IMR-90 (cell line): ENCODE measurements around the gene FRMD5. TPM values are rescaled to one million over a fixed set of nuclear protein-coding genes. Genes with fewer than 3 reads are reported as not detected.

Source experiments
- ATAC-seq: fragments of 200-7000 bp; cut with Tn5 transposase; 2 replicates; pipeline ENCODE4 v1.9.1; 2020; ENCODE audit warnings: low read depth, mild to moderate bottlenecking, moderate library complexity
- BruUV-seq: library from RNA; stranded (reverse); fragments of 400-500 nt; replicated peaks from 2 replicates; lab custom pipeline; 2021; lab: Mats Ljungman, UMichigan
- CTCF ChIA-PET: fragments of 300-600 bp; formaldehyde crosslinking; extraction: SDS; loops from one replicate; lab custom pipeline; 2021; ENCODE audit warnings: antibody characterized with exemption; lab: Yijun Ruan, JAX
- POLR2A ChIA-PET: fragments of 300-600 bp; sonication (Branson Sonifier 250); formaldehyde crosslinking; loops from one replicate; lab custom pipeline; 2022; ENCODE audit warnings: antibody characterized with exemption; ENCODE audit not compliant: unreplicated experiment; lab: Charles Lee
- DNase-seq: peaks from one replicate; pipeline ENCODE4 v3.0.0; 2013
- H2AFZ ChIP-seq: replicated peaks from 2 replicates; pipeline ENCODE3; 2013; ENCODE audit warnings: low read length, mild to moderate bottlenecking; ENCODE audit not compliant: poor library complexity
- H2AK5ac ChIP-seq: 2 replicates; pipeline ENCODE4 v1.6.1; 2013; ENCODE audit warnings: low read depth, low read length, inconsistent platforms
- H2AK9ac ChIP-seq: replicated peaks from 2 replicates; pipeline ENCODE3; 2013; ENCODE audit warnings: mild to moderate bottlenecking, low read depth, low read length, moderate library complexity; ENCODE audit not compliant: poor library complexity
- H2BK120ac ChIP-seq: 2 replicates; pipeline ENCODE4 v1.6.1; 2013; ENCODE audit warnings: low read depth, low read length, inconsistent platforms
- H2BK15ac ChIP-seq: 3 replicates; pipeline ENCODE4 v1.6.1; 2013; ENCODE audit warnings: low read depth, low read length, inconsistent platforms
- H2BK20ac ChIP-seq: 2 replicates; pipeline ENCODE4 v1.6.1; 2013; ENCODE audit warnings: low read depth, mild to moderate bottlenecking, inconsistent platforms, low read length, moderate library complexity
- H2BK5ac ChIP-seq: 2 replicates; pipeline ENCODE4 v1.6.1; 2013; ENCODE audit warnings: mild to moderate bottlenecking, low read depth, low read length, inconsistent platforms; ENCODE audit not compliant: poor library complexity, severe bottlenecking
- H3K14ac ChIP-seq: replicated peaks from 2 replicates; pipeline ENCODE4 v1.6.1; 2013; ENCODE audit warnings: low read depth, low read length, inconsistent platforms
- H3K18ac ChIP-seq: 2 replicates; pipeline ENCODE4 v1.6.1; 2013; ENCODE audit warnings: low read depth, low read length, control low read depth
- H3K23ac ChIP-seq: 2 replicates; pipeline ENCODE4 v1.6.1; 2013; ENCODE audit warnings: low read depth, low read length, inconsistent platforms
- H3K27ac ChIP-seq: 2 replicates; pipeline ENCODE4 v1.5.1; 2013; ENCODE audit warnings: mild to moderate bottlenecking, control low read depth, low read length; ENCODE audit not compliant: insufficient read depth
- H3K27me3 ChIP-seq: 2 replicates; pipeline ENCODE4 v1.6.1; 2013; ENCODE audit warnings: low read length; ENCODE audit not compliant: control insufficient read depth, insufficient read depth
- H3K36me3 ChIP-seq: 2 replicates; pipeline ENCODE4 v1.6.1; 2013; ENCODE audit warnings: low read length, mixed read lengths; ENCODE audit not compliant: control insufficient read depth, insufficient read depth
- H3K4ac ChIP-seq: 2 replicates; pipeline ENCODE4 v1.6.1; 2013; ENCODE audit warnings: low read depth, low read length, inconsistent platforms
- H3K4me1 ChIP-seq: 2 replicates; pipeline ENCODE4 v1.6.1; 2013; ENCODE audit warnings: low read length, mixed read lengths; ENCODE audit not compliant: control insufficient read depth, insufficient read depth
- H3K4me2 ChIP-seq: 2 replicates; pipeline ENCODE4 v1.6.1; 2013; ENCODE audit warnings: low read depth, mild to moderate bottlenecking, control low read depth, low read length, moderate library complexity
- H3K4me3 ChIP-seq: 2 replicates; pipeline ENCODE4 v1.5.1; 2013; ENCODE audit warnings: low read depth, mild to moderate bottlenecking, control low read depth, low read length, moderate library complexity; ENCODE audit not compliant: insufficient read depth
- H3K56ac ChIP-seq: 2 replicates; pipeline ENCODE4 v1.6.1; 2013; ENCODE audit warnings: low read length, inconsistent platforms; ENCODE audit not compliant: insufficient read depth; ENCODE audit errors: extremely low read depth
- H3K79me1 ChIP-seq, 2 experiments: 2 replicates each; pipeline ENCODE4 v1.6.1; 2013; ENCODE audit warnings: low read length in 2 of 2, inconsistent platforms in 1 of 2, low read depth in 1 of 2
- H3K9ac ChIP-seq: 2 replicates; pipeline ENCODE4 v1.6.1; 2013; ENCODE audit warnings: low read depth, low read length, control low read depth
- H3K9me1 ChIP-seq: 2 replicates; pipeline ENCODE4 v1.6.1; 2013; ENCODE audit warnings: low read length, inconsistent platforms; ENCODE audit not compliant: insufficient read depth
- H3K9me3 ChIP-seq: 2 replicates; pipeline ENCODE4 v1.6.1; 2013; ENCODE audit warnings: low read length; ENCODE audit not compliant: control insufficient read depth, insufficient read depth
- H4K20me1 ChIP-seq: 2 replicates; pipeline ENCODE4 v1.6.1; 2013; ENCODE audit warnings: low read length, inconsistent platforms; ENCODE audit not compliant: insufficient read depth
- H4K5ac ChIP-seq: 2 replicates; pipeline ENCODE4 v1.6.1; 2013; ENCODE audit warnings: mild to moderate bottlenecking, low read depth, low read length, control low read depth
- H4K8ac ChIP-seq, 2 experiments: 2 replicates each; pipeline ENCODE4 v1.6.1; 2013; ENCODE audit warnings: low read depth in 2 of 2, low read length in 2 of 2, control low read depth in 1 of 2, inconsistent platforms in 1 of 2
- H4K91ac ChIP-seq: 2 replicates; pipeline ENCODE4 v1.6.1; 2013; ENCODE audit warnings: low read depth, low read length, inconsistent platforms; ENCODE audit not compliant: insufficient read depth
- BHLHE40 ChIP-seq: fragments of 150-350 bp; IDR thresholded peaks from 2 replicates; pipeline ENCODE4 v1.6.1; 2016; ENCODE audit warnings: mild to moderate bottlenecking, low read depth, low read length
- CTCF ChIP-seq: conservative IDR thresholded peaks from 2 replicates; pipeline ENCODE4 v1.5.1; 2012; ENCODE audit warnings: mild to moderate bottlenecking, low read depth, low read length, improper control_type of control experiment
- FOS ChIP-seq: fragments of 150-350 bp; IDR thresholded peaks from 2 replicates; pipeline ENCODE4 v1.6.1; 2016; ENCODE audit warnings: low read depth, low read length
- MAFK ChIP-seq: IDR thresholded peaks from 2 replicates; pipeline ENCODE4 v1.6.1; 2012; ENCODE audit warnings: low read depth, low read length, improper control_type of control experiment
- MAZ ChIP-seq: IDR thresholded peaks from 2 replicates; pipeline ENCODE4 v1.6.1; 2012; ENCODE audit warnings: low read depth, mild to moderate bottlenecking, low read length, improper control_type of control experiment, moderate library complexity, borderline replicate concordance
- POLR2A ChIP-seq: IDR thresholded peaks from 2 replicates; pipeline ENCODE4 v1.6.1; 2012; ENCODE audit warnings: mild to moderate bottlenecking, low read depth, low read length
- RAD21 ChIP-seq: IDR thresholded peaks from 2 replicates; pipeline ENCODE4 v1.6.1; 2012; ENCODE audit warnings: low read length, improper control_type of control experiment
- RCOR1 ChIP-seq: IDR thresholded peaks from 2 replicates; pipeline ENCODE4 v1.6.1; 2012; ENCODE audit warnings: mild to moderate bottlenecking, low read length, improper control_type of control experiment; ENCODE audit not compliant: insufficient replicate concordance
- RFX5 ChIP-seq: IDR thresholded peaks from 2 replicates; pipeline ENCODE4 v1.8.0; 2012; ENCODE audit warnings: low read depth, mild to moderate bottlenecking, low read length, moderate library complexity
- SMC3 ChIP-seq: fragments of 150-350 bp; IDR thresholded peaks from 2 replicates; pipeline ENCODE4 v1.6.1; 2016; ENCODE audit warnings: low read depth, mild to moderate bottlenecking, antibody characterized with exemption, low read length, moderate library complexity
- USF2 ChIP-seq: fragments of 150-350 bp; IDR thresholded peaks from 2 replicates; pipeline ENCODE4 v1.6.1; 2017; ENCODE audit warnings: mild to moderate bottlenecking, antibody characterized with exemption, low read length, low read depth
- WGBS, 2 experiments: methylation state at CpG; one replicate each; pipeline versions ENCODE4 v1.1.5 to v1.1.7; 2013; ENCODE audit warnings: missing lambda C conversion rate in 2 of 2; ENCODE audit not compliant: insufficient read length in 1 of 2; ENCODE audit errors: extremely low coverage in 2 of 2; 5-methylcytosine and 5-hydroxymethylcytosine counted together
- dilution Hi-C: fragments of 300-500 bp; cut with HindIII; formaldehyde crosslinking; loops from one replicate; pipeline ENCODE4 v1.14.3; 2018; ENCODE audit warnings: low sequenced_read_pairs; ENCODE audit not compliant: unreplicated experiment
- in situ Hi-C: fragments of 300-500 bp; cut with MboI; formaldehyde crosslinking; loops from 3 replicates; pipeline ENCODE4 v1.14.3; 2019; ENCODE audit warnings: low sequenced_read_pairs, inconsistent platforms, mixed read lengths
- intact Hi-C: fragments of 100-400 bp; cut with micrococcal nuclease; formaldehyde crosslinking; loops from 2 replicates; pipeline ENCODE4 v1.10.0; 2022
- polyA plus RNA-seq, 3 experiments: library from polyadenylated mRNA; depleted of rRNA; stranded (reverse); fragments of >200 nt; gene quantifications; 2 replicates each; pipeline ENCODE4 v1.2.3, GENCODE V29; 2012; ENCODE audit warnings: low replicate concordance in 1 of 3
- total RNA-seq: library from RNA; depleted of rRNA; stranded (reverse); fragments of >200 nt; gene quantifications from 2 replicates; pipeline ENCODE4 v1.2.3, GENCODE V29; 2012
- TF ChIP-seq, protein P1 (sequence below): fragments of 150-350 bp; IDR thresholded peaks from 2 replicates; pipeline ENCODE4 v1.6.1; 2016; ENCODE audit warnings: low read depth, mild to moderate bottlenecking, low read length, moderate library complexity, borderline replicate concordance

FRMD5 gene
- total and polyA plus RNA-seq, 2 of the 4 experiments (the other 2 are of a cell fraction), result 4.1 to 5.4 TPM

DNA sequence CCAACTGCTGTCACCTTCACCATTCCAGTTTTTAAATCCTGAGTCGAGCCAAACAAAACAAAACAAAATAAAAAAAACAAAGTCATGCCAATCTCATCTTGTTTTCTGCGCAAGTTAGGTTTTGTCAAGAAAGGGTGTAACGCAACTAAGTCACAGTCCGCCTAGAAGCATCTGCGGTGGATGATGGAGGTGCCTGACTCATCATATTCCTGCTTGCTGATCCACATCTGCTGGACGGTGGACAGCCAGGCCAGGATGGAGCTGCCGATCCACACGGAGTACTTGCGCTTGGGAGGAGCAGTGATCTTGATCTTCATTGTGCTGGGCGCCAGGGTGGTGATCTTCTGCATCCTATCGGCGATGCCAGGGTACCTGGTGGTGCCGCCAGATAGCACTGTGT, 206.2 kb downstream of the FRMD5 start:
- no peaks in the 10 kb centered on the region for H4K20me1 ChIP-seq
- CTCF ChIA-PET, result no interaction called here
- 97% methylated on average over 4 of the region's 13 CpGs; no CpG with 5 or more reads in 1 of the 2 experiments for WGBS, 2 experiments

More for the DNA sequence above, 206.2 kb downstream of the FRMD5 start:
- Histone ChIP-seq H3K27me3 (no peaks in the 10 kb centered on the region), H3K9me3 (no peaks in the 10 kb centered on the region), H2BK120ac (no peak overlapping the region), H3K9ac (no peak overlapping the region), H3K36me3 (no peaks in the 10 kb centered on the region), H2AK9ac (no peak overlapping the region), H3K14ac (no peak overlapping the region), H2BK5ac (no peak overlapping the region), H3K4me1 (no peaks in the 10 kb centered on the region), H4K5ac (no peak overlapping the region), H2AFZ (no peak overlapping the region), H3K56ac (no peak overlapping the region), H2BK15ac (no peak overlapping the region), H3K27ac (no peak overlapping the region), H2BK20ac (no peak overlapping the region), H3K18ac (no peak overlapping the region), H4K91ac (no peak overlapping the region), H3K4me2 (no peak overlapping the region), H2AK5ac (no peak overlapping the region), H3K23ac (no peak overlapping the region), H4K8ac (no peak overlapping the region), H3K4me3 (no peak overlapping the region), H3K9me1 (no peaks in the 10 kb centered on the region), H3K79me1 (no peaks in the 10 kb centered on the region), H3K4ac (no peak overlapping the region)
- POLR2A ChIA-PET, result no interaction called here
- intact Hi-C loops, result no loop called here
- ATAC-seq (no peak), DNase-seq (no peak)
- in situ Hi-C loops, result no loop called here
- BruUV-seq, result no TSS peak
- TF ChIP-seq RCOR1, result no peak
- TF ChIP-seq RAD21, result no peak
- TF ChIP-seq RFX5, result no peak
- TF ChIP-seq SMC3, result no peak
- TF ChIP-seq POLR2A, result no peak
- no peak for TF ChIP-seq USF2
- no peak for TF ChIP-seq MAFK
- TF ChIP-seq CTCF, result no peak
- TF ChIP-seq, protein P1, sequence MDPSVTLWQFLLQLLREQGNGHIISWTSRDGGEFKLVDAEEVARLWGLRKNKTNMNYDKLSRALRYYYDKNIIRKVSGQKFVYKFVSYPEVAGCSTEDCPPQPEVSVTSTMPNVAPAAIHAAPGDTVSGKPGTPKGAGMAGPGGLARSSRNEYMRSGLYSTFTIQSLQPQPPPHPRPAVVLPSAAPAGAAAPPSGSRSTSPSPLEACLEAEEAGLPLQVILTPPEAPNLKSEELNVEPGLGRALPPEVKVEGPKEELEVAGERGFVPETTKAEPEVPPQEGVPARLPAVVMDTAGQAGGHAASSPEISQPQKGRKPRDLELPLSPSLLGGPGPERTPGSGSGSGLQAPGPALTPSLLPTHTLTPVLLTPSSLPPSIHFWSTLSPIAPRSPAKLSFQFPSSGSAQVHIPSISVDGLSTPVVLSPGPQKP, result no peak
- no peak for TF ChIP-seq FOS
- no peak for TF ChIP-seq MAZ
- TF ChIP-seq BHLHE40, result no peak
- dilution Hi-C loops, result no loop called here
